SKM-1 (cell line): ENCODE data around the gene YJU2.
A peak's percentile ranks its signal among the peaks of the same experiment; 100 is the strongest.
"Not testable (repeated sequence)": the region's sequence is repeated elsewhere in the genome, so short reads cannot be mapped to it uniquely, and the experiment has no call there.

Source experiments
- DNase-seq: peaks from one replicate; lab custom pipeline; 2025; ENCODE audit not compliant: unreplicated experiment; lab: John Stamatoyannopoulos, UW

YJU2 gene

GRCh38 chr19:4246767-4247593 is at the start of gene YJU2:
Gene YJU2 (plus strand): TSS chr19:4247080. CDS start chr19:4247147, 67 bp downstream.
- peak; percentile 98 for DNase-seq

- no peak for DNase-seq
Observed at GRCh38 chr19:4197228-4197624, 49.7 kb upstream of the YJU2 start.

- DNase-seq: no peak
Observed at GRCh38 chr19:4197625-4198466, 49.0 kb upstream of the YJU2 start.

DNA sequence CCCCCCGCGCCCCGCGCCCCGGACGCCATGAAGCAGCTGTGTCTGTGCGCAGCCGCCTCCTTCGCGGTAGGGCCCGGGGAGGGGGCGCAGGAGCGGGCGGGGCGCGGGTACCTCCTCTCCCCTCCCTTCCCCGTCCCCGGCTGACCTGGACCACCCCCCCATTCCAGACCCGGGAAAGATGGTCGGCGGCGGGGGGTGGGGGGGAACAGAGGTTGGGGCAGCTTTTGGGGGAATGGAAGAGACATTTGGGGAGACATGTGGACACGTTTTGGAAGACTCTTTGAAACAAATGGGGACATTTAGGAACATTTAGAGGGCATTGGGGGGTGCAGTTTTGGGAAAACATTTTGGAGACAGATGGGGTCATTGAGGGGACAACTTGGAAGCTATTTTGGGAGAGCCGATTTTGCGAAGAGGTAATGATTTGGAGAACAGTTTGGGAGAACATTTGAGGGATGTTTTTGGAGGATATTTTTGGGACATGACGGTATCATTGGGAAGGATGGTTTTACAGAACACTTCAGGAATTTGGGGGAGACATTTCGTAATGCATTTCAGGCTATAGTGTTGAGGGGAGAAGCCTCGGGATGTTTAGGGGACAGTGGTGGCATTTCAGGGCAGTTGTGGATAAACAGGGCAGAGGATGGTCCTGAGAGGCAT is 48.3 kb upstream of the YJU2 start:
- no peak for DNase-seq

DNA sequence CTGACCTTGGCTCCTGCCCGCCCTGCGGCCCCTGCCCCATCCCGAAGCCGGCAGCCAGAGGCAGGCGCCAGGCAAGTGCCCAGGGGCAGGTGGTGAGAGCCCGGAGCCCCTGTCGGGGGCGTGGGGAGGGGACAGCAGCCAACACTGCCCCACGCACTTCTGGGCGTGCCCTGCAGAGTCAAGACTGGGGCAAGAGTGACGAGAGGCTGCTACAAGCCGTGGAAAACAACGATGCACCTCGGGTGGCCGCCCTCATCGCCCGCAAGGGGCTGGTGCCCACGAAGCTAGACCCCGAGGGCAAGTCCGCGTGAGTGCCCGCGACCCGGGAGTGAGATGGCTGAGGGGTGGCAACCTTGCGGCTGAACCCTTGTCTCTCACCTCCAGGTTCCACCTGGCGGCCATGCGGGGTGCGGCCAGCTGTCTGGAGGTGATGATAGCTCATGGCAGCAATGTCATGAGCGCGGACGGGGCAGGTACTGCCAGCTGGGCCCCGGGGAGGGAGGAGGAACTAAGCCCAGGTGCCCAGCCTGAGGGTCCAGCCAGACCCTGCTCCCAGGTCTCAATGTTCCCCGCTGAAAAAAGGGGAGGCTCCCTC is 47.1 kb upstream of the YJU2 start:
- DNase-seq: no peak

DNA sequence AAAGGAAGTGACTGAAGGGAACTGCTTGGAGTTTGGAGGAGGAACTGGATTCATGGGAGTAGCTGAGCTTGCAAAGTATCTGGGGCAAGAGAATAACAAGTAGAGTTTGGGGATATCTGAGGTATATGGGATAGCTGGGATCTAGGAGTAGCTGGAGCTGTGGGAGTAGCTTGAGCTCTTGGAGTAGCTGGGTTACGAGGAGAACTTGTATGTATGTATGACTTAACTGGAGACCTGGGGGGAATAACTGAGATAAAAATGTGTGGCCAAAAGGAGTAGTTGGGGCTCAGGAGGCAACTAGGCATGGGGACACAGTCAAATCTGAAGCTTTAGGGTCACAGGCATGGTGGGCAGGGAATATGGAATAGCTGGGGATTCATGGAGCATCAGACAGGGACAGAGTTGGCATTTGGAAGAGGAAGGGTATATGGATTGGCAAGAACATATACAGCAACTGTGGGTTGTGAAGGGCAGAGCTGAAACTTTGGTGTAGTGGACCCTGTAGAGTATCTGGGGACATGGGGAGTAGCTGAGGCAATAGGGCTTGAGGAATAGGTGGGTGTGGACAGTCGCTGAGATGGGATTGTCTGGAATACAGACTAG is 45.8 kb upstream of the YJU2 start:
- no peak for DNase-seq

GRCh38 chr19:4201798-4202197 is 45.1 kb upstream of the YJU2 start:
- no peak for DNase-seq

- no peak for DNase-seq
Observed at GRCh38 chr19:4206818-4207484, 39.9 kb upstream of the YJU2 start.

DNA sequence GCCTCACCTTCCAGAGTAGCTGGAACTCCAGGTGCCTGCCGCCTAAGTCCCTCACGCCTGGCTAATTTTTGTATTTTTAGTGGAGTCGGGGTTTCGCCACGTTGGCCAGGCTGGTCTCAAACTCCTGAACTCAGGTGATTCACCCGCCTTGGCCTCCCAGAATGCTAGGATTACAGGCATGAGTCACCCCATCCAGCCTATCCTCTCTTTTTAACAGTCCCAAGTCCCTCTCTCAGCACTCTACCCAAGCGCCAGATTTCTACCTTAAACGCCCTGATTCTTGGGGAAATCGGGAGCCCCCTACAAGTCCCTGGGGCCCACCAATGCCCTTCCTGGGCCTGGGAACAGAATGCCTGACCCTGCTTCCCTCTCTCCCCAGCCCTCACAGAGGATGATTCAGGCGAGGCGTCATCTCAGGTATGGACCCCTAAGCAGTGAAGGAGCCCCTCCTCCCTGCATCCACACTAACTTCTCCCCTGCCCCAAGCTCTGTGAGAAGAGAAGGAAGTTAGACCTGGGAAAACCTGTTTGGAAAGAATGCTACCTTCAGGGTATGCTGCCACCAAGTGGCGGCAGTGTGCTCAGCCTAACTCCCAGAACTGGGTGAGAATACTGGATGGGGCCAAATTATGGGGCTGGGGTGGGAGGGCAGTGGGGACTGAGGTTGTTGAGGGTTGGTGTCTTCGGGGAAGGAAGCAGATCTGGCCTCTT is 38.3 kb upstream of the YJU2 start:
- no peak for DNase-seq

- no peak for DNase-seq
Observed at GRCh38 chr19:4210166-4210731, 36.6 kb upstream of the YJU2 start.

DNA sequence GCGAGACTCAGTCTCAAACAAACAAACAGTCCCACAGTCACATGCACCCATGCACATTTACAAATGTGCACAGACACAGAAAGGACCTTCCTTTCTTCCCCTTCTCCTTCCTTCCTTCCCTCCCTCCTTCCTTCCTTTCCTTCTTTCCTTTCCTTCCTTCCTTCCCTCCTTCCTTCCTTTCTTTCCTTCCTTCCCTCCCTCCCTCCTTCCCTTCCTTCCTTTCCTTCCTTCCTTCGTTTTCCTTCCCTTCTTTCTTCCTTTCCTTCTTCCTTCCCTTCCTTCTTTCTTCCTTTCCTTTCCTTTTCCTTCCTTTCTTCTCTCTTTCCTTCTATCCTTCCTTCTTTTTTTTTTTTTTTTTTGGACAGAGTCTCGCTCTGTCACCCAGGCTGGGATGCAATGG is 33.8 kb upstream of the YJU2 start:
- DNase-seq: no peak

DNA sequence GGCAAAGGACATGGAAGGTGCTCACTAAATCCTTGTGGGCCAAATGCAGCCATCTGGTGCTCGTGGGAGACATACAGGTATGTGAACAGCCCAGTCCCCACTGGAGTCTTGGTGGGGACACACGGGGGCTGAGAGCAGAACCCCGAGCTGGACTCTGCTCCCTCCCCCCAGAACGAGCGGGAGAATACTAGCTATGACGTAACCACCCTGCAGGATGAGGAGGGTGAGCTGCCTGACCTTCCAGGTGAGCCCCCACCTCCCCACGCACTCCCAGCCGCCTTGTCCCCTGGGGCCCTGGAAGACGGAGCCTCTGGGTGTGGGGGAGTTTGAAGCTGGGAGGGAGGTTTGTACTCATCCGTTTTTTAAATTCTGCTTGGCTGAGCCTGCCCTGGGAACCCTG is 31.1 kb upstream of the YJU2 start:
- no peak for DNase-seq

DNA sequence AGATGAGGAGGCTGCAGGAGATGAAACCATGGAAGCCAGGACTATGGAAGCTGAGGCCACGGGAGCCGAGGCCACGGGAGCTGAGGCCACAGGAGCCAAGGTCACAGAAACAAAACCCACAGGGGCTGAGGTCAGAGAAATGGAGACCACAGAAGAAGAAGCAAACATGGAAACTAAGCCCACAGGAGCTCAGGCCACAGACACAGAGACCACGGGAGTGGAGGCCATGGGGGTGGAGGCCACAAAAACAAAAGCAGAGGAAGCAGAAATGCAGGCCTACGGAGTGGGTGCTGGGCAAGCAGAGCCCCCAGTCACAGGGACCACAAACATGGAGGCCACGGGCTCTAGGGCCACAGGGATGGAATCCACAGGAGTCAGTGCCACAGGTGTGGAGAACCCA is 30.0 kb upstream of the YJU2 start:
- DNase-seq: no peak

DNA sequence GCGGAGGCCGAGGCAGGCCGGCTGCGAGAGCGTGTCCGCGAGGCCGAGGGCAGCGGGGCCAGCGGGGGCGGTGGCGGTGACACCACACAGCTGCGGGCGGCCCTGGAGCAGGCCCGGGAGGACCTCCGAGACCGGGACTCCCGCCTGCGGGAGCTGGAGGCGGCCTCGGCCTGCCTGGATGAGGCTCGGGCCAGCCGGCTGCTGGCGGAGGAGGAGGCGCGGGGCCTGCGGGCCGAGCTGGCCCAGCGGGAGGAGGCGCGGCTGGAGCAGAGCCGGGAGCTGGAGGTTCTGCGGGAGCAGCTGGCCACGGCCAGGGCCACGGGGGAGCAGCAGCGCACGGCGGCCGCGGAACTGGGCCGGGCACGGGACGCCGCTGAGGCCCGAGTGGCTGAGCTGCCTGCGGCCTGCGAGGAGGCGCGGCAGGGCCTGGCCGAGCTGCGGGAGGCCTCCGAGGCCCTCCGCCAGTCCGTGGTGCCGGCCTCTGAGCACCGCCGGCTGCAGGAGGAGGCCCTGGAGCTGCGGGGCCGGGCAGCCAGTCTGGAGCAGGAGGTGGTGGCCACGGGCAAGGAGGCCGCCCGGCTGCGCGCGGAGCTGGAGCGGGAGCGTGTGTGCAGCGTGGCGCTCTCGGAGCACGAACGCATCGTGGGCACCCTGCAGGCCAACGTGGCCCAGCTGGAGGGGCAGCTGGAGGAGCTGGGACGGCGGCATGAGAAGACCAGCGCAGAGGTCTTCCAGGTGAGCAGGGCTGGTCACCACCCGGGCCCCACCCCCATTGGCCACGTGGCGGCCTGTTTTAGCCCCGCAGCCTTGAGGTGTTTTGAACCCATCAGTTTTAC is 29.2 kb upstream of the YJU2 start:
- no peak for DNase-seq

DNA sequence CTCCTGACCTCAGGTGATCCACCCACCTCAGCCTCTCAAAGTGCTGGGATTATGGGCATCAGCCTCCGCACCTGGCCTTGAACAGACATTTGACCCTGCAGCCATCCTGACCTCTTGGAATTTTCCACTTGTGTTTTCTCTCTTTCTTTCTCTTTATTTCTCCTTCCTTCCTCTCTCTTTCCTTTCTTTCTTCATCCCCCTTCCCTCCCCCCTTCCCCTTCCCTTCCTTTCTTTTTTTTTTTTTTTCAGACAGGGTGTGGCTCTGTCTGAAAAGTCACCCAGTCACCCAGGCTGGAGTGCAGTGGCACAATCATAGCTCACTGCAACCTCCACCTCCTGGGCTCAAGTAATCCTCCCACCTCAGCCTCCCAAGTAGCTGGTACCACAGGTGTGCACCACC is 28.4 kb upstream of the YJU2 start:
- not testable (repeated sequence) for DNase-seq

GRCh38 chr19:4220188-4220587 is 26.7 kb upstream of the YJU2 start:
- no peak for DNase-seq

- no peak for DNase-seq
Observed at GRCh38 chr19:4224470-4224869, 22.4 kb upstream of the YJU2 start.

DNA sequence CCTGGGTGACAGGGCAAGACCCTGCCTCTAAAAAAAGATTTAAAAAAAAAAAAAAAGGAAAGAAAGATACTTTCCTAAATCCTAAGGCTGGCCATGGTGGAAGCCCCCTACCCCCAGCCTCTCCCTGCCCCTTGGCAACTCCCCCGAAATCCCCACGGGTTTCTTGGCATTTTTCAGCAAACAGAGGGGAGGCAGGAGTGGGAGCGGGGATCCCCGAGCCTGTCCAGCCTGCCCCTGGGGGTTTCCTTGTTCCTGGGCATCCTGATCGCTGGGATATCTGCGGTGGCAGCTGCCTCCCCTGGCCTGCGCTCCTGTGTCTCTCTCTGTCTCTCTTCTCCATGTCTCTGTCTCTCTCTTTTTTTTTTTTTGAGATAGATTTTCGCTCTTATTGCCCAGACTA is 21.0 kb upstream of the YJU2 start:
- no peak for DNase-seq

DNA sequence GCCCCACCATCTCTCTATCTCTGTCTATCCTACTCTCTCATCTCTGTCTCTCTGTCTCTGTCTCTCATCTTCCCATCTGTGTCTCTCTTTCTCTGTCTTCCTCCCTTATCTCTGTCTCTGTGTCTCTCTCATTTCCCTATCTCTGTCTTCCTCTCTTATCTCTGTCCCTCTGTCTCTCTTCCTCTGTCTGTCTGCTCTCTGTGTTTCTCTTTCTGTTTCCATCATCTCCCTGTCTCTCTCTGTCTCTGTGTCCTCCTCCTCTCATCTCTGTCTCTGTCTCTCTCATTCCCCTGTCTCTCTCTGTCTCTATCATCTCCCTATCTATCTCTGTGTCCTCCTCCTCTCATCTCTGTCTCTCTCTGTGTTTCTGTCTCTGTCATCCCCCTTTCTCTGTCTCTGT is 19.1 kb upstream of the YJU2 start:
- DNase-seq: no peak
